HG02884 (cell line): ENCODE results near the gene LCN1.

Source experiments
- ATAC-seq: cut with Tn5 transposase; IDR thresholded peaks from one replicate; pipeline ENCODE4 v1.9.1; 2021; ENCODE audit warnings: mild to moderate bottlenecking, moderate library complexity; ENCODE audit not compliant: unreplicated experiment

Gene LCN1

DNA sequence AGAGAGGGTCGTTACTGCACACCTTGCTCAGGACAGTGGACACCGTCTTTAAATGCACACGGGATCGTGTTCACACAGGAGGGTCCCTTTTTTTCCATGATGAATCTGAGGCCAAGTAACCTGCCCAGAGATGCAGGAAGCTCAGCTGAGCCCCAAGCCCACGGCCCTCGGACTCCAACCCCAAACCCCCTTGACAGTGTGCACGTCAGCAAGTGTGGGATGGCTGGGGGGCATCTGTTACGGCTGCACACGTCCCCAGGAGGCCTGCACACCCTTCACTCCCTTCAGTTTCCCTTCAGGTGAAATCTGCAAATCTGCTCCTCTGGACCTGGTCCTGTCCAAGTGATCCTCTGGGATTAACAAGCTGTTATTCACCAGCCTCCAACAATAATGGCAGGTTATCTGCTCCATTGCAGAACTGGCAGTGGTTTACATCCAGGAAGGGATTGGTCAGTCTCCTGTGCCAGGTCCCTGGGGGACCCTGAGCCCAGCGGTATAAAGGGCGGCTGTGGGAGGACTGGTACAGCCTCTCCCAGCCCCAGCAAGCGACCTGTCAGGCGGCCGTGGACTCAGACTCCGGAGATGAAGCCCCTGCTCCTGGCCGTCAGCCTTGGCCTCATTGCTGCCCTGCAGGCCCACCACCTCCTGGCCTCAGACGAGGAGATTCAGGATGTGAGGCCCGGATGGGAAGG is at the start of gene LCN1:
Gene LCN1, plus strand, starts transcription at position 525 of the 692 bp plus-strand sequence. Its CDS starts 58 bp downstream, at position 583.
- no peak for ATAC-seq

DNA sequence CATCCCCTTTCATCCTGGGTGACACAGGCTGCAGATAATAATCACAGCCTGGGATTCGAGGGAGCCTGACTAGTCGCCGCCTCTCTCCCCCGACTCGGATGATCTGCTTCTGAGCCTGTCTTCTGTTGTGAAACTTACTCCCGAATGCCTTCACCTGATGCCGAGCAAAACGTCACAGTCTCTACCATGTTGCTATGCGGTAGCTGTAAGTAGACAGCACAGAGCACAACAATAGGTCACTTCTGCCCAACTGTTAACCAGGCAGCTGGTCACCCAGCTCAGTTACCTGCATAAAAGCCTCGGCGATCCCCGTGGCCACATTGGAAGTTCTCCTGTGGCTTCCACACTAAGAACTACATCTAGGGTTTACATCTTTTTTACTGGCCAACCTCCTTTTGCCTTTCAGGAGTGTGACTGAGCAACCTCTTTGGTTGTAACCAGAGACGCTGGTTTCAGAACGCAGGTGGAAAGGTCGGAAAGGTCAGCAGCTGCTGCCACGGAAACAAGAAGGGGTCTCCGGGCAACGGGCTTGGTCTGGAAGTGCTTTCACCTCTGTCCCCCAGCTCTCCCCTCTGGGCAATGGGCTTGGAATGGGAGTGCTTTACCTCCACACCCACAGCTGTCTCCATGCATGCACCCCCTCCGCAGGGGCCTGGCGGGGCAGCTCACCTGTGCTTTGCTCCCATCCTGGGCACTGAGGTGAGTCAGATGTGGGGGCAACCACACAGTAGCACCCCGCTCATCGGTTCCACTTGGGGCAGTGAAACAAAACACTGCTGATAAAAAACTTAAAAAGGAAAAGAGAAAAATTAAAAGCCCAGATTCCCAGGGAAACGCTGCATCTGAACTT is 49.2 kb upstream of the LCN1 start:
- ATAC-seq: no peak

DNA sequence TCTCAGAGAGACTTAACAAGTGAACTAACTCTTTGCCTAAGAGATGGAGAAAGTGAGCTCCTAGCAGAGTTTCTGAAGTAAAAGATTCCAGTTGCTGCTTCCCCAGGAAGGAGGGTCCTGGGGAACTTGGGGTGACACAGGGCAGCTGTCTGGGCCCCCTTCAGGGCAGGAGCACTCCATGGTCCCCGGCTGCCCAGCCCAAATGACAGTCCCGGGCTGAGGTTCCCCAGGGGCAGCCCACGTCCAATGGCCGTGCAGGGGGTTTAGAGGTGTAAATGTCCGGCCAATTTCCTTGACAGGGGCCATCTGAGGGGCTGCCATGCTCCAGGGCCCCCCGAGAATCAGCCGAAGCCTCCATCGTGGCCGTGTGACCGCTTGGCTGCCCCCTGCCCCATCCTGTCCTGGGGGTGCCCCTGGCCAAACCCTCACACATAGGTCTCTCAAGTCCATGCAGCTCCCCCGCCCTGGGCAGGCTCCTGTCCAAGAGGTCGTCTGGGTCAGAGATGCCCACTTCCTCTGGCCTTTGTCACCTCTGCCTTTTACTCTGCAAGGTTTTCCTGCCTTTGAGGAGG is 47.2 kb upstream of the LCN1 start:
- no peak for ATAC-seq

DNA sequence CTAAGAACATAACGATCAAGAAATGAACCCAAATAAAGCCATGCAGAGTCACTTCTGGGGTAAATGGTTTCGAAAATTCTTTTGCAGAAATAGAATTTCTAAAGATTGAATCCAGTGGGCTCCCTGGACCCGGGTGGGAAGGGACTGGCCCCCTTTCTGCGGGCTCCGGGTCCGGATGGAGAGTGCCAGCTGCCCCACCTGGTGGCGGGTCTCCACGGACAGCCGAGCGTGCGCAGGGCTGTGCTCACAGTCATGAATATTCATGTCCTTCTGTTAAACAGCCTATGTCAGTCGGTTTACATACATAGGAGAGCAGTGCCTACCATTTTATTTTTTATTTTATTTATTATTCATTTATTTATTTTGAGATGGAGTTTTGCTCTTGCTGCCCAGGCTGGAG is 46.3 kb upstream of the LCN1 start:
- ATAC-seq: no peak

DNA sequence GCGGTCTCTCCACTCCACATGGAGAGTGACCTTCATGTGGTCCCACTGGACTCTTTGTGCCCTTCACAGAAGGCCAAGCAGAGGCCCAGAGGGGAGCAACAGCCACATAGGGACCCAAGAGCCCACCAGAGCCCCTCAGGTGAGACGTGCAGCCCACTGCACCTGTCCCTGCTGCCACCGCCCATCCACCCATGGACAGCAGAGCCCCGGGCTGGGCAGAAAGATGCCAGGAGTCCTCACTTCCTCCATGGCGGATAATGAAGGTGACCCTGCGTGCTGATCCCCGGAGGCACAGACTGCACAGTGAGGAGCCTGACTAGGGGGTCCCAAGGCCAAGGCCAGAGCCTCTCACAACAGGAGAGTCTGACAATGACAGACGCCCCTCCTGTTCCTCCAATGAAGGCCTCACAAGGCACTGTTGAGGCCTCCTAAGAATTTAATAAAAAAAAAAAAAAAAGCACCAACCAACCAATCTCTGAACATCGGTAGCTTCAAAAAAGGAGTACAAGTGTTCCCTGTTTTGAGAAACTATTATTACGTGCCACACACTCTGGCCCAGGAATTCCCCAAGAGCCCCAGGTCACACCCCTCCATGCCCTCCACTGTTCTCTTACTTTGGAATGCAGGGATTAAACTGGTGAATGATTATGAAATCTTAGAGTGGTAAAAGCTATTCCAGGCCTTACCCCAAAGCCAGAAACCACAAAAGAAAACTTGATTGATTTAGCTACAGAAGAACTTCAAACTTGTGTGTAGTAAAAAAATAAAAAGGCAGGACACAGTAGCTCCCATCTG is 44.5 kb upstream of the LCN1 start:
- ATAC-seq: no peak

DNA sequence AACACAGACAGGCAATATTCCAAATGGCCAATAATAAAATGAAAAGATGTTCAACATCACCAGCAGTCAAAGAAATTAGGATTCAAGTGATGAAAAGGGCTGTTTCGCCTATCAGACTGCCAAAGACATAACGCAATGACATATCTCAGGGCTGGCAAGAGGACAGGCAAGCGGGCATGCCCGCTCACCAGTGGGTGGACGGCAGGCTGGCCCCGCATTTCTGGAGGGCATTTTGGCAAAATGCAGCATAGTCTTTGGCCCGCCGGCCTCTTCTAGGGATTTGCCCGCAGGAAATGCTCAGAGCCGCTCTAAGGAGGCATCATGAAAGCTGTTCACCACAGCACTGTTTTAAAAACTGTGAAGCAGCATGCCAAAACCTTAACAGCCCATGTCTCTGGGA is 43.0 kb upstream of the LCN1 start:
- no peak for ATAC-seq

DNA sequence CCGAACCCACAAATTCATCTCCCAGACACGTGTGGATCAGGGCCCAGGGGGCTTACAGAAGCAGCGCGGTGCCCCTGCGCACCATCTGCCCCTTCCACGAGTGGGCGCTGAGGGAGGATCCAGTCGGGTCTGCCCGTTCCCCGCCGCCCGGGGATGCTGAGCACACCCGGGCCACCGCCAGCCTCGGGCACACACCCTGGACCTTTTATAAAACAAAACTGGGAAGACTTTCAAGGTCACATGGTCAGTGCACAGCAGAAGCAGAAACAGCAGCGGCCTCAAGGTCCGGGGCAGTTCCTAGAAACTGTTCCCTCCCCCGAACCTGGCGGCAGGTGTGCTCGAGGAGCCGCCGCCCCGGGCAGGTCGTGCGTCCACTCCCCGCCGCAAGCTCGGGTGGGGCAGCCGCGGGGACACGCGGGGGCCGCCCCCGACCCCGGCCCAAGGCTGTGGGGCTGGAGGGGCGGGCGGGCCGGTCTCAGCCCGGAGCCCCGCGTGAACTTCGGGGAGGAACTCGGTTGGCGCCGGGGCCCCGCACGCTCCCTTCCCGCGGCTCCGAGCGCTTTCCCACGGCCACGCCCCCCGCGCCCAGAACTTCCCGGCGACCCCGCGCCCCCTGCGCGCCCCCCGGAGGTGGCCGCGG is 42.3 kb upstream of the LCN1 start:
- ATAC-seq: no peak

DNA sequence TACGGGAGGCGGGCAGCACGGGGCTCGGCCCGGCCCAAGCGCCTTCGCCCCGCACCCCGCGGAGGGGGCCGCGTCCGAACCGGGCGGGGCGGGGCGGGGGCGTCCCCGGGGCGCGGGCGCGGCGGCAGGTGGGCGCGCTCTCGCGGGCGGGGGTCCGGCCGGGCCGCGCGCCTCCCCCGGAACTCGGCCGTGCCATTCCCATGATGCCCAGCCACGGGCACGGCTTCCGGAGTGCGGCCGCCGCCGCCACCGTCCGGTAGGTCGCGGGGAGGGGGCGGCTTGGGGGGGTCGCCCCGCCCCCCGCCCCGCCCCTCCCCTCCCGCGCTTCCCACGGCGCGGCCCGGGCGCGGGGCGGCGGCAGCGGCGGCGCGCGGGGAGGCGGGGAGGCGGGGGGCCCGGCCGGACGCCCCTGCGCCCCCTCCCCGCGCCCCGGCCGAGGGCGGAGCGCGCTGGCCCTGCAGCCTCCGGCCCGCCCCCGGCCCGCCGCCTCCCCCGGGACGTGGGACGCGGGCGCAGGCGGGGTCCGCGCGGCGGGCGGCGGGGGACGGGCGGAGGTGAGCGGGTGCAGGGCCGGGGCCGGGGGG is 41.7 kb upstream of the LCN1 start, which contains the start of gene PPP1R26:
Gene PPP1R26, plus strand, starts transcription at position 314 of the 584 bp plus-strand sequence. CDS start 4,729 bp downstream, outside the sequence.
- ATAC-seq: no peak

DNA sequence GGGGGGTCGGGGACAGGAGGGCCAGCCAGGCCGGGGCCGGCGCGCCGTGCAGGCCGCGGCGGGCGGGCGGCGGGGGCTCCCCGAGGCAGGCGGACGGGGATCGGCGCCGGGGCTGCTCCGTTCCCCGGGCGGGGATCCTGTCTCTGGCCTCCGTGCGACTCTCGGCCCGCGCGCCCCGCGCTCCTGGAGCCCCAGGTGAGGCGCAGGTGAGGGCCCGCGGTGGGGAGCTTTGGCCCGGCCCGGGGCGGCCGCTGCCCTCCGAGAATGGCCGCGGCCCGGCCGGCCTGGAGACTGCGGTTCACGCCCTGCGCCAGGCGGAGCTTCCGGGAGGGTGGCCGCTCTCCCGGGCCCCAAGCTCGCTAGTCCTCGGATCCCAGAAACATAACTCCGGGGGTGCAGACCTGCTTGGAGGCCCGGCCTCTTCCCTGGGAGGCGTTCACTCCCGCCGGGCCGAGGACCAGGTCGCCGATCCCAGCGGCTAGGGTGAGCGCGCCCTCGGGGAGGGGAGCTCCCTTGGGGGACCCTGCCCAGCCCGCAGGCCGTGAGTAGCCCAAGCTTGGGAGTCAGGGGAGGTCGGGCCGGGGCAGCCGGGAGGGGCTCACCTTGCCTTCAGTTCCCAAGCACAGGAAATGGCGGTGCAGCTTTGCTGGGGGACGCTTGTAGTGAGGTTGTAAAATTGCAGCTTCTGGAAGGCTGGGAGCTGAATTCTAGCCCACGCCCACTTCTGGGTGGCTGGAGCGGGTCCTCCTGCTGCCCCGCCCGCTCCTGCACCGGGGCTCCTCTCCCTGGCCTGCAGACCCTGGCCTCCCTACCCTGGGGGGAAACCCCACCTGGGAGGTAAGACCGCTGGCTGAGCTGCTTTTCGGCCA is 40.9 kb upstream of the LCN1 start:
- no peak for ATAC-seq

DNA sequence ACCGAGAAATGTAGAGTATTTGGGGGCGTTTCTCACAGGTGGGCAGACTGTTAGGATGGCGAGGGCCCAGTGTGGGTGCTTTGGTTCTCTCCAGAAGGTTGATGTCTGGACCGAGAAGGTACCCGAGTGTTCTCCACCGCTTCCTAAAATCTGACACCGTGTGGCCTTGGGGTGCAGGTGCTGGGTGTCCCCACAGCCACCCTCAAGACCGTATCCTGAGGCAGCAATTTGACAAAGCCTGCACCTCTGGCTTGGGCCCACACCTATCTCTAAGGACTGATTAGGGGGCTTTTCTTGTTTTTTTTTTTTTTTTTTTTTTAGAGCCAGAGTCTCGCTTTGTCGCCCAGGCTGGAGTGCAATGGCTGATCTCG is 40.3 kb upstream of the LCN1 start:
- no peak for ATAC-seq

DNA sequence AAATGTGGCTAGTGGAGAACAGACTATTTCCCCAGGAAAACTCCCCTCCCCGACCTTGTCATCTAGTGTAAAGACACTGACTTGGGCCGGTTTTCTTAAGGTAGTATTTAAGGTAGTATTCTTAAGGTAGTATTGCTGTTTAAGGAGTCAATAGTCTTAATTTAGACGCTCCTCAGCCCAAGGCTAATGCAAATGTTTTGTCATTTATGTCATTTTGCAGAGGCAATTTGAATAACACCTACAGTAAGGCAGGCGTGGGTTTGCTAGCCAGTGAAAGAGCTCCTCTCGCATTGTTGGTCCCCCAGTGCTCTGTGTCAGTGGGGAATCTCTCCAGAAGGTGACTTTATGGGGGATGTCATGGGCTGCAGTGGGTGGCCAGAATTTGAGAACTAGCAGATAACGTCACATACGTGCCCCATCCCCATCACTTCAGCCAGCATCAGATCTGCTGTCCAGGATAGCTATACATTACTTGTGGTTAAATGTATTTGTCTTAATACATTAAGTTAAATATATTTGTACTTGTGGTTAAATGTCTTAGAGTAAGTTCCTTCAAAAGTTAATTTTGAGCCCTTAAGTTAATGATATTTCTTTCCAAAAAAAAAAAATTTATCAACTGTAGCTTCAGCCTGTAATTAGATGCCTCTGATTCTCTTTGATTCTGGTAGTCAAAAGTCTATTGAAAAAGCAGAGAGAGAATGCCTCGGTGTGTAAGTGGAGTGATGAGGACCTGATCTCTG is 39.1 kb upstream of the LCN1 start:
- ATAC-seq: no peak

DNA sequence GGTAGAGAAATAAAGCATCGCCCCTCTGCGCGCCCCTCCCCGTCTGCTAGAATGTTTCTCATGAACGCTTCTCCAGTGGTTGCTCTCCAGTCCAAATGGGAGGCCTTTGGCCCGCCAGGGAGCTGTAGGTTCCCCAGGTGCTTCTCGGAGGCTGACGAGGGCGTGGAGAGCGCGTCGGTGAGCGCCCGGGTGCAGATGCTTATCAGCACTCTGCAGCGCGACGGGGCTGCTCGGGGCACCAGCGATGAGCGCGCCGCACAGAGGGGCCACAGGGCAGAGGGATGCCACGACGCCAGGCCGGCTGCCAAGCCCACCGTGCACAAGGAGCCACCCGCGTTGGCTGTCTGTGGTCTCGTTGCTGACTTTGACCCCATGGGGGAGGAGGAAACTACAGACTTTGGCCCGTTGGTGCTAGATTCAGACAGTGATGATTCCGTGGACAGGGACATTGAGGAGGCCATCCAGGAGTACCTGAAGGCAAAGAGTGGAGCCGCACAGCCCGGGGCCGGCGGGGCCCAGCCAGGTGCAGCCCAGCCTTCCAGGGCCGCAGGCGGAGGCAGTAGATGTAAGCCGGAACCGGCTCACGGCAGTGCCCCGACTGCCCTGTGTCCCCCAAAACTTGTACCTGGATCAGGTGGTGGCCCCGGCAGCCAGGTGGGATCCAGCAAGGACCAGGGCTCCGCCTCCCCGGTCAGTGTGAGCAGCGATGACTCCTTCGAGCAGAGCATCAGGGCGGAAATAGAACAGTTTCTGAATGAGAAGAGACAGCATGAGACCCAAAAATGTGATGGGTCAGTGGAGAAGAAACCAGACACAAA is 36.6 kb upstream of the LCN1 start:
- no peak for ATAC-seq

DNA sequence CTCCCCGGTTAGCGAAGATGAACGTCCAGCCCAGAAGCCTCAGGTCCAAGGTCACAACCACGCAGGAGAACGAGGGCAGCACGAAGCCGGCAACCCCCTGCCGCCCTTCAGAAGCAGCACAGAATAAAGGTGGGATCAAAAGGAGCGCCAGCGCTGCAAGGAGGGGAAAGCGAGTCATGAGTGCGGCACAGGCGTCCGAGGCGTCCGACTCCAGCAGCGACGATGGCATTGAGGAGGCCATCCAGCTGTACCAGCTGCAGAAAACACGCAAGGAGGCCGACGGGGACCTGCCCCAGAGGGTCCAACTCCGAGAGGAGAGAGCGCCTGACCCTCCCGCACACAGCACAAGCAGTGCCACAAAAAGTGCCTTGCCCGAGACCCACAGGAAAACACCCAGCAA is 35.9 kb upstream of the LCN1 start:
- no peak for ATAC-seq

DNA sequence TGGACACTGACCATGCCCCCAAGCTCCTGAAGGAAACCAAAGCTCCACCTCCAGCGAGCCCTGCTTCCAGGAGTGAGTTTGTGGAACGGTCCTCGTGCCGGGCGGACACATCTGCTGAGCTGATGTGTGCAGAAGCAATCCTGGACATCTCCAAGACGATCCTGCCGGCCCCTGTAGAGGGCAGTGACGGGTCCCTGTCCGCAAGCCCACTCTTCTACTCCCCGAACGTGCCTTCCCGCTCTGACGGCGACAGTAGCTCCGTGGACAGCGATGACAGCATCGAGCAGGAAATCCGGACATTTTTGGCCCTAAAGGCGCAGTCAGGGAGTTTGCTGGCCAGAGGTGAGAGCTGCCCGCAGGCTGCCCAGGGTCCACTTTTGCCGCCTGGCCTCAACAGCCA is 35.4 kb upstream of the LCN1 start:
- ATAC-seq: no peak

DNA sequence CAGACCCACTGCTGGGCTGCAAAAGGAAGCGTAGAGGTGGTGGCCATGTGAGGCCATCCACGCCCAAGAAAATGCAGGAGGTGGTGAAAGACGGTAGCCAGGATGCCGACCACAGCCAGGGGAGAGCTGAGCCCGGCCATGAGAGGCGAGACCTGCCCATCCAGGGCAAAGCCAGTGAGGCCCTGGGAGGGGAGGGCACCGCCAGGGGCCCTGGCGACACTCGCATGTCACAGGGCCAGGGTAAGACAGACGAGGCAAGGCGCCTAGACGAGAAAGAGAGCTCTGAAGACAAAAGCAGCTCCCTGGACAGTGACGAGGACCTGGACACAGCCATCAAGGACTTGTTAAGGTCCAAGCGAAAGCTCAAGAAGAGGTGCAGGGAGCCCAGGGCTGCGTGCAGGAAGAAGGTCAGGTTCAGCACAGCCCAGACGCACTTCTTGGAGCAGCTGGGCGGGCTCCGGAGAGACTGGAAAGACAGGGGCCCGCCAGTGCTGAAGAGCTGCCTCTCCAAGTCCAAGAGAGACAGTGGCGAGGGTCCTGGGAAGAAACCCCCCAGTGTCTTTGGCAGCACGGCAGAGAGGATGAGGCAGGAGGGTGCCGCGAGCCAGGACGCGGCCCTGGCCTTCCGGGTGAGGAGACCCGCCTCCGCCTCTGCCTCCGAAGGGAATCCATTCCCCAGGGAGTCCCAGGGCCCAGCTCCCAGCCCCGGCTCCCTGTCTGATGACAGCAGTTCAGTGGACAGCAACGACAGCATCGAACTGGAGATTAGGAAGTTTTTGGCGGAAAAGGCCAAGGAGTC is 34.8 kb upstream of the LCN1 start:
- no peak for ATAC-seq

DNA sequence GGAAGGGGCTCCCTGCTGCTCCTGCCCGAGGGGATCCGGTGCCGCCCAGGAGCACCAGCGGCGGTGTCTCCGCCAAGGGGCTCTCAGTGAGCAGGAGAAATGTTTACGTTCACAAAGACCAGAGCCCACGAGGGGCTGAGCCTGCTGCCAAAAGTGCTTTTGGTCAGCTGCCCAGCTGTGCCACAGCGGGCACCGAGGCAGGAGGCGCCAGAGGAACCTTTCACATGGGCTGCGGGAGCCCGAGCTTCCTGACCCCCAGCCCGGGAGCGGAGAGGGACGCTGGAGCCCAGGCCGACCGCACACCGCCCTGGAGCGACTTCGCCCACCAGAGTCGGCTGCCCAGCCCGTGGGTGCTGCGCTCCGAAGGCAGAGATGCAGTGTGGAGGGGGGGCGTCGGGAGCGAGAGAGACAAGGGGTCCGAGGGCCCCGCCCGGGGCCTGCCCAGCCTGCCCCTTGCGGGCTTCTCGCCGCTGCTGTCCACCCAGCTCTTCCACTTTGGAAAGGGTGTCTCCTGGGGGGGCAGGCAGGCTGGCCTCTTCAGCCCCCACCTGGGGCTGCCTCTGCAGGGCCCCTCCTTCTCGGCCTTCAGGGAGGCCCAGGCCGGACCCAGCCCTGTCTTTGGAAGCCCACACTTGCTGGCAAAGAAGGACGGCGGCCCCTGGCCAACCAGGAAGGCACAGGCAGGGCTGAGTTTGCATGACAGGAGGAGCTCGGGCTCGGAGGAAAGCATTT is 33.8 kb upstream of the LCN1 start:
- ATAC-seq: no peak

DNA sequence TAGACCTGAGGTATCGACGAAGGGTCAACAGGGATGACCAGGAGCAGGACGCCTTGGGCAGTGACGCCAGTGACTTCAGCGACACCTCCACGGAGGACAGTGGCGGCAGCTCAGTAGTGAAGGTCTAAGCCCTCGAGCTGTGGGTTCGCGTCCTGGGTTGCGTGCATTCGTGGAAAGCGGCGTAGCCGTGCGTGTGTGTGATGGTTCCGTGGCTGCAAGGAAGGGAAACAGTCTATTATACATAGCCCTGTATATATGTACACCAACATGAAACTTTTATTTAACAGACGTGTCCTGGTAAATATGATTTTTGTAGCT is 33.3 kb upstream of the LCN1 start:
- ATAC-seq: no peak
